BLaER1 treated with 17β-estradiol and CSF1 and Interleukin-3, amounts not matched to agents 10 nM and 100 nM (cell line): ENCODE results near the gene CRYGA.

Experiments
- H3K27ac ChIP-seq, 11 experiments: shearing (Covaris generic); formaldehyde crosslinking; 2 replicates each; pipeline ENCODE4 v1.8.1; 2022
- H3K27me3 ChIP-seq, 11 experiments: shearing (Covaris generic); formaldehyde crosslinking; 2 replicates each; pipeline ENCODE4 v1.8.1; 2022
- H3K36me3 ChIP-seq, 11 experiments: shearing (Covaris generic); formaldehyde crosslinking; 2 replicates each; pipeline ENCODE4 v1.8.1; 2022
- H3K4me1 ChIP-seq, 10 experiments: shearing (Covaris generic); formaldehyde crosslinking; 2 replicates each; pipeline ENCODE4 v1.8.1; 2022
- H3K4me2 ChIP-seq, 11 experiments: shearing (Covaris generic); formaldehyde crosslinking; 2 replicates each; pipeline ENCODE4 v1.8.1; 2022
- H3K4me3 ChIP-seq, 10 experiments: shearing (Covaris generic); formaldehyde crosslinking; 2 replicates each; pipeline ENCODE4 v1.8.1; 2022
- H3K9ac ChIP-seq, 11 experiments: shearing (Covaris generic); formaldehyde crosslinking; 2 replicates each; pipeline ENCODE4 v1.8.1; 2022
- H3K9me3 ChIP-seq, 11 experiments: shearing (Covaris generic); formaldehyde crosslinking; replicated peaks in 1 of 11; 2 replicates each; pipeline ENCODE4 v1.8.1; 2022
- H4K20me1 ChIP-seq, 11 experiments: shearing (Covaris generic); formaldehyde crosslinking; 2 replicates each; pipeline ENCODE4 v1.8.1; 2022
- Cebpa-rat ChIP-seq, 11 experiments: shearing (Covaris generic); IDR thresholded peaks; 2 replicates each; pipeline ENCODE4 v1.8.1; 2022

Gene CRYGA

DNA sequence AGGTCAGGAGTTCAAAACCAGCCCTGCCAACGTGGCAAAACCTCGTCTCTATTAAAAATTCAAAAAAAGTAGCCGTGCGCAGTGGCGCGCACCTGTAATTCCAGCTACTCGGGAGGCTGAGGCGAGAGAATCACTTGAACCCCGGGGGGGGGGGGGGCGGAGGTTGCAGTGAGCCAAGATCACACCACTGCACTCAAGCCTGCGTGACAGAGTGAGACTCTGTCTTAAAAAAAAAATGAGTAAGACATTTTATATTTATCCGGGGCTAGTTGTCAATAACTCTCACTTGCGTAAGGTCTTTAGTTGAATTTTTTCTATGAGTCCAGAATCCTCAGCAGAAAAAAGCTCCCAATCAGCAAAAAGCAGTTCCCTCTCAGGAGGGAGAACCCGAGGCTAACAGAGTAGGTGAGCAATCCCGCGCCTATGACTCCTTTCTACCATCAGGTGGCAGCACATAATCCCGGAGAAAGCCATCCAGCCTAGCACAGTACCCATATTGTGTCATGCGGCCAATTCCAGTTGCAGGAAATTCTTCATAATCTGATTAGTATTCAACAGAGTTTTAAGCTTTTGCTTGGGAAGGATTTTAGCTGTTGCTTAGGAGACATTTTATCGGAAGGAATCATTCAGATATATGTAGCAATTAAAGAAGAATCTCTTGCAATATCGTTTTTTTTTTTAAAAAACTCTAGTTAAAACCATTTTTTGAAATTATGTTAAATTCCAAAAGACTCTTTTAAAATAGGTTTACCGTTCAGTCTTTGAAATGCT is 11.9 kb upstream of the CRYGA start:
- Histone ChIP-seq H3K4me3 (no peak overlapping the region), H4K20me1 (no peaks in the 10 kb centered on the region), H3K9ac (no peak overlapping the region; a peak in 1 of 22 replicates), H3K27ac (peak overlapping the region in 2 of 11 experiments; percentile 18 to 35; a peak in 2 of 22 replicates), H3K27me3 (no peaks in the 10 kb centered on the region), H3K4me2 (peak overlapping the region in 3 of 11 experiments; percentile 46 to 70 (median 55); a peak in 5 of 22 replicates), H3K9me3 (no peaks in the 10 kb centered on the region), H3K4me1 (peaks cover 0 to 45% (median 5%) of the 10 kb centered on the region in 10 experiments; a peak in 10 of 20 replicates), H3K36me3 (no peaks in the 10 kb centered on the region)
- TF ChIP-seq Cebpa-rat (IDR thresholded peaks at IDR 0.05), result no peak

DNA sequence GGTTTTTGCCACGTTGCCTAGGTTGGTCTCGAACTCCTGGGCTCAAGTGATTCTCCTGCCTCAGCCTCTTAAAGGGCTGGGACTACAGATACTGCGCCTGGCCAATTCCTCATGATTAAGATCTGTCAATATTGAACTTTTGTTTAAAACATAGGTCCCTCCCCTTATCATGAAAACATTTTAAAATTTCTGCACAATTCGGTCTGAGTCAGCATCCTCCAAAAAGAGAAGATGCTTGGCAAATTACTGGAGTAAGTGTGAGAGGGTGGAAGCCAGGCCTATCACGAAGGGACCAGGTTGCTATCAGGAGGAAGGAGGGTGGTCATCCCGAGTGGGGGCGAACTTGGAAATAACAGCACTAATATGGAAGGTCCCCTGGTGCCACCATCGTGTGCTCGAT is 10.8 kb upstream of the CRYGA start:
- Histone ChIP-seq H4K20me1 (no peaks in the 10 kb centered on the region), H3K9me3 (no peaks in the 10 kb centered on the region)

DNA sequence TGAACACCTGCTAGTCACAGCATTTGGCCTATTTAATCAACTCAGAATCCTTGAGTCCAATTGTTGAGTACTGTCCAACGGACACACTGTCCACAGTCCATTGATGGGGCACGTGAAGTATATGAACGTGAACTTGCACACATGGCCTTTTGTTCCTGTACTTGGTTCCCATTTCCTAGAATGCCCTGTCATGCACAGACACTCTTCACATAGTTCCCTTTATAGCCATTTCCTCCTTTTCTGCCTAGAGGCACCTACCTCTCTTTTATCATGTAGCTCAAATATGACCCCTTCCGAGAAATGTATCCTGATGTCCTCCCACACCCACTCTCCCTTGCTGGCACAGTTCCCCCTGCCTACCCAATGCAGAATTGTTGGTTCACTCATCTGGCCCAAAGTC is 8.7 kb upstream of the CRYGA start:
- H3K9ac ChIP-seq, result no peak overlapping the region
- peaks cover 0 to 45% (median 5%) of the 10 kb centered on the region in 10 experiments; a peak in 11 of 20 replicates for H3K4me1 ChIP-seq
- H3K4me3 ChIP-seq, result no peak overlapping the region
- peak overlapping the region in 2 of 11 experiments; percentile 6 to 49; a peak in 4 of 22 replicates for H3K27ac ChIP-seq
- H4K20me1 ChIP-seq, result no peaks in the 10 kb centered on the region
- TF ChIP-seq Cebpa-rat (IDR thresholded peaks at IDR 0.05), result no peak
- H3K27me3 ChIP-seq, result no peaks in the 10 kb centered on the region
- peak overlapping the region in 5 of 11 experiments; percentile 30 to 72 (median 60); a peak in 8 of 22 replicates for H3K4me2 ChIP-seq
- no peaks in the 10 kb centered on the region for H3K9me3 ChIP-seq
- no peaks in the 10 kb centered on the region for H3K36me3 ChIP-seq

More for the DNA sequence above, 10.8 kb upstream of the CRYGA start:
- H3K27ac ChIP-seq, result no peak overlapping the region
- H3K4me3 ChIP-seq, result no peak overlapping the region
- H3K9ac ChIP-seq, result no peak overlapping the region
- H3K36me3 ChIP-seq, result no peaks in the 10 kb centered on the region
- peak overlapping the region in 3 of 11 experiments; percentile 46 to 70 (median 55); a peak in 6 of 22 replicates for H3K4me2 ChIP-seq
- peaks cover 0 to 45% (median 5%) of the 10 kb centered on the region in 10 experiments; a peak in 10 of 20 replicates for H3K4me1 ChIP-seq
- no peaks in the 10 kb centered on the region for H3K27me3 ChIP-seq
- TF ChIP-seq Cebpa-rat (IDR thresholded peaks at IDR 0.05), result no peak

DNA sequence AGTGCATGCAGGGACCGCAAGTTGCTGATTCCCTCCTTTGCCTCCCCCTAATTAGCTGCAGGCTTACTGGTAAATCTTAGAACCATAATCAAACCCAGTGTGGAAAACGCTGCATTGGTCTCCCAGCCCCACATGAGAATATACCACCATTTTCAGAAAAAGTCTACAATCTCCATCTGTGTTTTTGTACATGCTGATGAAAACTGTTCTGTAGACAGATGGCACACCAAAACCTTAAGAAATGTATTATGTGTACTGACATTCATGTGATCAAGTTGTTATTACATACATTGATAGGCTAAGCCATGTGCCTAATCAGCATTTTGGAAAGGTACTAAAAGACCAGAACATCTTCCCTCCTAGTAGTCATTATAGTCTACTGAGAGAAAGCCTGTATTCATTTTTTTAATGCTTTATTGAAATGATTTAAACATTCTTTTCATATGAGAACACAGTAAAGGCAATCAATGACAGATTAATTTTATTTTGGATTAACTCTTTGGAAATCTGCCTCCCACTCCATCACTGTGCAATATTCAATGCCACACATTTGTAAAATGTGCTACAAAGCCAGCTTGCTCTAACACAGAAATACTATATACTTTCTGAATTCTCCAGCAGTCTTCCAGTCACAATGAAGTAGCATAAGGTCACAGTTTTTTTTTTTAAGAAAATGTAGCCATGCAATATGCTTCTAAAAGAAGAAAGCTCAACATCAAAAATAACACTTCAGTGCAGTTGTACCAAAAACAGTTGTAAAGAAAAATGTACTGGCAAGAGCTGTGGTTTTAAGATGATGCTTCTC is 1.8 kb upstream of the CRYGA start:
- Histone ChIP-seq H3K9ac (no peak overlapping the region), H3K36me3 (no peaks in the 10 kb centered on the region), H3K27ac (no peak overlapping the region), H3K4me2 (no peak overlapping the region), H3K4me1 (no peaks in the 10 kb centered on the region; a peak in 1 of 20 replicates), H3K4me3 (no peak overlapping the region), H3K27me3 (no peaks in the 10 kb centered on the region), H4K20me1 (no peaks in the 10 kb centered on the region), H3K9me3 (no peaks in the 10 kb centered on the region)
- TF ChIP-seq Cebpa-rat (IDR thresholded peaks at IDR 0.05), result no peak

DNA sequence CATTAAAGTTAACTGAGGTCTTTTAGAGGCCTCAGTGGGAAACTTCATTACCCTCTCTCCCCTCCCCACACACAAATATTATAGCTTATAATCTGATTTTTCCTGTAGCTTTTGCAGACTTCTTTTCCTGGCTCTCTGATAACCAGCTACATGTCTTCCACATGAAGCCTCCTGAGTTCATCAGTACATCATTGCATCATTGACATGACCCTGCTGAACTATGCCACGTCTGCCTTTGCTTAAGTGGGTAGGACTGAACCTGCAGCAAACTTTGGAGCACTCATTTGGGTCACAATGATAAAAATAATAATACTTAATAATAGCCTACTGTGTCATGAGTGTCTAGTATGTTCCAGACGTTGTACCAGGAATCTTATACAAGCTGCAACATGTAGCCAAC is 7.0 kb downstream of the CRYGA start:
- no peak for TF ChIP-seq Cebpa-rat (IDR thresholded peaks at IDR 0.05)
- Histone ChIP-seq H3K4me1 (no peaks in the 10 kb centered on the region), H3K36me3 (no peaks in the 10 kb centered on the region), H3K4me3 (no peak overlapping the region), H3K9ac (no peak overlapping the region), H3K27ac (no peak overlapping the region), H3K9me3 (peaks cover 4 to 13% (median 7%) of the 10 kb centered on the region in 11 experiments; a peak in 18 of 22 replicates), H4K20me1 (no peaks in the 10 kb centered on the region), H3K4me2 (no peak overlapping the region), H3K27me3 (no peaks in the 10 kb centered on the region)

DNA sequence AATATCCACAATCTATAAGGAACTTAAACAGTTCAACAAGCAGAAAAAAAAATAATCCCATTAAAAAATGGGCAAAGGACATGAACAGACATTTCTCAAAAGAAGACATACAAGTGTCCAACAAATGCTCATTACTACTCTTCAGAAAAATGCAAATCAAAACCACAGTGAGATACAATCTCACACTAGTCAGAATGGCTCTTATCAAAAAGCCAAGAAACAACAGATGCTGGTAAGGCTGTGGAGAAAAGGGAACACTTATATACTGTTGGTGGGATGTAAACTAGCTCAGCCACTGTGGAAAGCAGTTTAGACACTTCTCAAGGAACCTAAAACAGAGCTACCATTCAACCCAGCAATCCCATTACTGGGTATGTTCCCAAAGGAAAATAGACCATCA is 10.2 kb downstream of the CRYGA start:
- Histone ChIP-seq H3K36me3 (no peaks in the 10 kb centered on the region), H3K9me3 (peaks cover 9 to 19% (median 13%) of the 10 kb centered on the region in 11 experiments; a peak in 18 of 22 replicates), H3K4me2 (no peak overlapping the region), H3K27me3 (no peaks in the 10 kb centered on the region), H3K9ac (no peak overlapping the region), H3K4me1 (0 out of 20 replicates have a peak, but pooled peaks cover 0 to 6% (median 0%) of the 10 kb centered on the region in 10 experiments), H3K27ac (no peak overlapping the region), H4K20me1 (no peaks in the 10 kb centered on the region), H3K4me3 (no peak overlapping the region)
- no peak for TF ChIP-seq Cebpa-rat (IDR thresholded peaks at IDR 0.05)

DNA sequence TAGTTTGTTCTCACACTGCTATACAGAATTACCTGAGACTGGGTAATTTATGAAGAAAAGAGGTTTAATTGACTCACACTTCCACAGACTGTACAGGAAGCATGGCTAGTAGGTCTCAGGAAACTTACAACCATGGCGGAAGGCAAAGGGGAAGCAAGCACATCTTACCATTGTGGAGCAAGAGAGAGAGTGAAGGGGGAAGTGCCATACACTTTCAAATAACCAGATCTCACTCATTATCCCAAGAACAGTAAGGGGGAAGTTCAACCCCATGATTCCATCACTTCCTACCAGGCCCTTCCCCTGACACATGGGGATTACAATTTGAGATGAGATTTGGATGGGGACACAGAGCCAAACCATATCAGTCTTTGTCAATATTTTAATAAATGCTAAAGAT is 12.4 kb downstream of the CRYGA start:
- no peak overlapping the region for H3K27ac ChIP-seq

DNA sequence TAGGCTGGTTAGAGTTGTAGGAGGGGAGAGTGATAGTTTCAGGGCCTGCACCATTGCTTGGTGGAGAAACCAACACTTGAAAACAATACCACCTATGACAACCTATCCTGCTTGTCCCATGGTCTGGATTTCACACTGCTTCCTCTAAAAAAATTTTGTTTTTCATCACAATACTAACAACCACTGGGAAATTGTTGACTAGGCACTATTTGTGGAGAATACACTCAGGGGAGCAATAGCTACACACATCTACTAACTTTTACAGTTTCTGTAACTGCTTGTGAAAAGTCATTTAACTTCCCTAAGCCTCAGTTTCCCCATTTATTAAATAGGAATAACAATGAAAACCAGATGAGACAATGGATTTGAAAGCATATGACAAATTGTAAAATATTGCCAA is 13.3 kb downstream of the CRYGA start:
- Histone ChIP-seq H3K4me2 (no peak overlapping the region; a peak in 1 of 22 replicates), H3K9ac (no peak overlapping the region), H3K4me3 (no peak overlapping the region), H3K36me3 (no peaks in the 10 kb centered on the region), H3K27ac (no peak overlapping the region), H3K9me3 (peaks cover 9 to 19% (median 13%) of the 10 kb centered on the region in 11 experiments; a peak in 18 of 22 replicates), H4K20me1 (no peaks in the 10 kb centered on the region), H3K27me3 (no peaks in the 10 kb centered on the region), H3K4me1 (0 out of 20 replicates have a peak, but pooled peaks cover 0 to 6% (median 0%) of the 10 kb centered on the region in 10 experiments)
- TF ChIP-seq Cebpa-rat (IDR thresholded peaks at IDR 0.05), result no peak

More for the DNA sequence above, 12.4 kb downstream of the CRYGA start:
- Histone ChIP-seq H3K4me1 (0 out of 20 replicates have a peak, but pooled peaks cover 0 to 6% (median 0%) of the 10 kb centered on the region in 10 experiments), H3K36me3 (no peaks in the 10 kb centered on the region), H3K4me3 (no peak overlapping the region), H3K9ac (no peak overlapping the region), H3K9me3 (peaks cover 9 to 19% (median 13%) of the 10 kb centered on the region in 11 experiments; a peak in 18 of 22 replicates), H4K20me1 (no peaks in the 10 kb centered on the region), H3K27me3 (no peaks in the 10 kb centered on the region), H3K4me2 (no peak overlapping the region)
- no peak for TF ChIP-seq Cebpa-rat (IDR thresholded peaks at IDR 0.05)

DNA sequence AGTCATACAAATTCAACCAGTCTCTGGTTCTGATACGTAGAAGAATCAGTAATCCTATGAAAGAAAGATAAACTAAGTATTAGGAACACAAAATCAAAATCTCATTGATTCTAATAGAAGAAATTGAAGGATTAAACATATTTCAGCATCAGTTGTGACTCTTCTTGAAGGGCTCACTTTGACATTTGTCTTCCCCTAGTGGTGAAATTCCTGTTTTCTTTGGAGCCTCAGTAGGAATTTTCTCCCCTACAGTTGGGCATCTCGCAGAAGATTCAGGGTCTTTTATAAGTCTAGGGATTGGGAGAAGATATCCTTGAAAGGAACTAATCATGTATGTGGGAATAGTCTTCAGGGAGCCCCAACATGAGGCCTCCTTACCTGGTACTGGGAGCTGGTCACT is 14.6 kb downstream of the CRYGA start:
- Histone ChIP-seq H4K20me1 (no peaks in the 10 kb centered on the region), H3K9me3 (peaks cover 9 to 19% (median 13%) of the 10 kb centered on the region in 11 experiments; a peak in 18 of 22 replicates), H3K4me3 (no peak overlapping the region), H3K4me2 (no peak overlapping the region), H3K36me3 (no peaks in the 10 kb centered on the region), H3K27me3 (no peaks in the 10 kb centered on the region), H3K4me1 (0 out of 20 replicates have a peak, but pooled peaks cover 0 to 6% (median 0%) of the 10 kb centered on the region in 10 experiments), H3K27ac (no peak overlapping the region), H3K9ac (no peak overlapping the region)
- TF ChIP-seq Cebpa-rat (IDR thresholded peaks at IDR 0.05), result no peak
